H1 (cell line): ENCODE measurements around the gene GALK1. TPM values are rescaled to one million over a fixed set of nuclear protein-coding genes. Genes with fewer than 3 reads are reported as not detected.

Source experiments
- BACH1 ChIP-seq: IDR thresholded peaks from 2 replicates; pipeline ENCODE4 v1.6.1; 2012; ENCODE audit warnings: low read length, improper control_type of control experiment
- CBX8 ChIP-seq: fragments of 300-800, 300-1000 bp; sonication (generic); IDR thresholded peaks from 2 replicates; pipeline ENCODE4 v1.7.1; 2016; ENCODE audit warnings: low read depth, low read length, borderline replicate concordance
- HDAC2 ChIP-seq, 2 experiments: fragments of 300-600 bp in 1 of 2; sonication (generic) in 1 of 2; IDR thresholded peaks; 2 replicates each; pipeline ENCODE4 v1.6.1; 2011 to 2012; ENCODE audit warnings: low read depth in 2 of 2, low read length in 2 of 2, mild to moderate bottlenecking in 2 of 2, moderate library complexity in 2 of 2, borderline replicate concordance in 1 of 2, inconsistent platforms in 1 of 2
- TCF12 ChIP-seq: IDR thresholded peaks from 2 replicates; pipeline ENCODE4 v1.6.1; 2011; ENCODE audit warnings: low read depth, mild to moderate bottlenecking, low read length
- ZNF274 ChIP-seq: IDR thresholded peaks from 2 replicates; pipeline ENCODE4 v1.7.0; 2012; ENCODE audit warnings: low read length, borderline replicate concordance; ENCODE audit errors: extremely low read depth
- polyA plus RNA-seq, 7 experiments: library from polyadenylated mRNA; depleted of rRNA in 3 of 7; stranded (reverse) in 5 of 7; unstranded in 2 of 7; fragments of >200 nt in 5 of 7; fragments of 200-250 nt in 2 of 7; gene quantifications; 1 replicate in 5 of 7; 2 replicates in 1 of 7; 4 replicates in 1 of 7; pipeline versions ENCODE4 v1.2.1 to v1.2.3, GENCODE V29; 2011 to 2013; ENCODE audit warnings: missing spikeins in 2 of 7, mixed read lengths in 2 of 7
- total RNA-seq: library from RNA; stranded (reverse); fragmentation: NEBNext Ultra II Directional; extraction: Animal tissue kit (Norgen Biotek cat#: 25700); gene quantifications from 2 replicates; pipeline ENCODE4 v1.2.1, GENCODE V29; 2021
- TF ChIP-seq, protein P1 (sequence below), 3 experiments: IDR thresholded peaks; 1 replicate in 2 of 3; 2 replicates in 1 of 3; pipeline versions ENCODE4 v1.5.1 to v1.6.1; 2011; ENCODE audit warnings: low read length in 3 of 3, mild to moderate bottlenecking in 3 of 3, inconsistent platforms in 2 of 3, low read depth in 1 of 3, moderate library complexity in 1 of 3; ENCODE audit not compliant: insufficient read depth in 1 of 3; ENCODE audit errors: control extremely low read depth in 1 of 3
- TF ChIP-seq, protein P2 (sequence below): IDR thresholded peaks from 2 replicates; pipeline ENCODE4 v1.6.1; 2012; ENCODE audit warnings: inconsistent platforms

GALK1 gene
- total and polyA plus RNA-seq, 2 of the 8 experiments (the other 6 are each of a cell fraction or from before 2014, with no cell fraction given): 34.1 to 47.9 TPM

DNA sequence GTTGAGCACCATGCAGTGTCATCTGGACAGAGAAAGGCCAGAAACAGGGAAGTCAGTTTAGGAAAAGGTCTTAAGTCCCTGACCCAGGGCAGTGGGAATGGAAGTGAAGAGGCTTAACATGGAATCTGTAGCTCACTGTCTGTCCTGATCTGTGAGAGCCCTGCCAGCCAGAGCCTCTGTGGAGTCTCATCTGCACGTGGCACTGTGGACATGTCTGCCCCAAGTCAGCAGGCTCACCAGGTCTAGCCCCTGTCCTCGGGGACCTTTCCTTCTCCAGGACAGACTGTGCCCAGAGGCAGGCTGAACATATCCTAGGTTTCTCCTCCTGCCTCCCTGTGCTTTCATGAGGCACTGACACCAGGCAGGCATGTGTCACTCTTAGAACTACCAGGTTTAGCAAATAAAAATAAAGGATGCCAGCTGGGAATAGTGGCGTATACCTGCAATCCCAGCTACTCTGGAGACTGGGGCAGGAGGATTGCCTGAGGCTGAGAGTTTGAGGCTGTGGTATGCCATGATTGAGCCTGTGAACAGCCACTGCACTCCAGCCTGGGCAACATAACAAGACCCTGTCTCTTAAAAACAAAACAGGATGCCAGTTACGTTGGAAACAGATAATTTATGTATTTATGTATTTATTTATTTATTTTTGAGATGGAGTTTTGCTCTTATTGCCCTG lies 42.0 kb upstream of the GALK1 start (continued):
- TF ChIP-seq CBX8 (no peak), HDAC2 (IDR thresholded peaks at IDR 0.05; ENCODE audit: borderline replicate concordance in 1 of 2, low read depth in 2 of 2, low read length in 2 of 2) (no peak), ZNF274 (no peak), BACH1 (no peak), TCF12 (no peak)
- TF ChIP-seq, protein P1, sequence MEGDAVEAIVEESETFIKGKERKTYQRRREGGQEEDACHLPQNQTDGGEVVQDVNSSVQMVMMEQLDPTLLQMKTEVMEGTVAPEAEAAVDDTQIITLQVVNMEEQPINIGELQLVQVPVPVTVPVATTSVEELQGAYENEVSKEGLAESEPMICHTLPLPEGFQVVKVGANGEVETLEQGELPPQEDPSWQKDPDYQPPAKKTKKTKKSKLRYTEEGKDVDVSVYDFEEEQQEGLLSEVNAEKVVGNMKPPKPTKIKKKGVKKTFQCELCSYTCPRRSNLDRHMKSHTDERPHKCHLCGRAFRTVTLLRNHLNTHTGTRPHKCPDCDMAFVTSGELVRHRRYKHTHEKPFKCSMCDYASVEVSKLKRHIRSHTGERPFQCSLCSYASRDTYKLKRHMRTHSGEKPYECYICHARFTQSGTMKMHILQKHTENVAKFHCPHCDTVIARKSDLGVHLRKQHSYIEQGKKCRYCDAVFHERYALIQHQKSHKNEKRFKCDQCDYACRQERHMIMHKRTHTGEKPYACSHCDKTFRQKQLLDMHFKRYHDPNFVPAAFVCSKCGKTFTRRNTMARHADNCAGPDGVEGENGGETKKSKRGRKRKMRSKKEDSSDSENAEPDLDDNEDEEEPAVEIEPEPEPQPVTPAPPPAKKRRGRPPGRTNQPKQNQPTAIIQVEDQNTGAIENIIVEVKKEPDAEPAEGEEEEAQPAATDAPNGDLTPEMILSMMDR (IDR thresholded peaks at IDR 0.05; ENCODE audit: control extremely low read depth in 1 of 3, insufficient read depth in 1 of 3, low read depth in 1 of 3, low read length in 3 of 3): no peak
- TF ChIP-seq, protein P2, sequence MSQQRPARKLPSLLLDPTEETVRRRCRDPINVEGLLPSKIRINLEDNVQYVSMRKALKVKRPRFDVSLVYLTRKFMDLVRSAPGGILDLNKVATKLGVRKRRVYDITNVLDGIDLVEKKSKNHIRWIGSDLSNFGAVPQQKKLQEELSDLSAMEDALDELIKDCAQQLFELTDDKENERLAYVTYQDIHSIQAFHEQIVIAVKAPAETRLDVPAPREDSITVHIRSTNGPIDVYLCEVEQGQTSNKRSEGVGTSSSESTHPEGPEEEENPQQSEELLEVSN: no peak
